NCI-H1048 (cell line): ENCODE data around the gene RBM38.

Experiments
- DNase-seq: peaks from one replicate; lab custom pipeline; 2025; lab: John Stamatoyannopoulos, UW

RBM38 gene

GRCh38 chr20:57374931-57375651 lies 16.1 kb upstream of the RBM38 start:
- DNase-seq, result no peak

GRCh38 chr20:57375652-57376230 lies 15.5 kb upstream of the RBM38 start:
- no peak for DNase-seq

- no peak for DNase-seq
Observed at GRCh38 chr20:57377350-57377749, 13.8 kb upstream of the RBM38 start.

DNA sequence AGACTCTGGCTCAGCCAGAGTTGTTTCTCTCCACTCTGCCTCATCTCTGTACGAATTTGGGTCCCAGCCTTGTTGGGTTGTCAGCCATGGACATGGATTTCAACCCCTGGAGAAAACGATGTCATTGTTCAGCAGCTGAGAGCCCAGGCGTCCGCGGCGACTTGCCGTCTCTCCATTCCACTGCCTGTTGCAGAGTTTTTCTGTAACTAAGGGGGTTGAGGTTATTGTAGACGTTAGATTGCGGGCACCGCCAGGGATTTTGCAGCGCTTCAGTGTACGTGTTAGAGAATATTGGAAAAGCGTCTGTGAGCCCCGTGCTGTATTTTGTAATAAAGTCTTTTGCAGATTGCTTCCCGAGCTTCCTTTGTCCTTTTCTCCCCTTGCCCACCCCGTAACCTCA lies 13.1 kb upstream of the RBM38 start:
- no peak for DNase-seq

GRCh38 chr20:57378646-57379262 lies 12.4 kb upstream of the RBM38 start:
- no peak for DNase-seq

GRCh38 chr20:57379263-57379647 lies 11.9 kb upstream of the RBM38 start:
- DNase-seq, result no peak

GRCh38 chr20:57380081-57380750 lies 11.0 kb upstream of the RBM38 start:
- DNase-seq, result no peak

GRCh38 chr20:57381596-57382503 lies 9.3 kb upstream of the RBM38 start:
- DNase-seq, result peak; percentile 54

GRCh38 chr20:57382516-57382915 lies 8.7 kb upstream of the RBM38 start:
- no peak for DNase-seq

- no peak for DNase-seq
Observed at GRCh38 chr20:57383447-57384347, 7.5 kb upstream of the RBM38 start.

GRCh38 chr20:57384486-57384885 lies 6.7 kb upstream of the RBM38 start:
- no peak for DNase-seq

GRCh38 chr20:57384953-57385761 lies 6.0 kb upstream of the RBM38 start:
- no peak for DNase-seq

GRCh38 chr20:57385940-57386339 lies 5.3 kb upstream of the RBM38 start:
- no peak for DNase-seq

DNA sequence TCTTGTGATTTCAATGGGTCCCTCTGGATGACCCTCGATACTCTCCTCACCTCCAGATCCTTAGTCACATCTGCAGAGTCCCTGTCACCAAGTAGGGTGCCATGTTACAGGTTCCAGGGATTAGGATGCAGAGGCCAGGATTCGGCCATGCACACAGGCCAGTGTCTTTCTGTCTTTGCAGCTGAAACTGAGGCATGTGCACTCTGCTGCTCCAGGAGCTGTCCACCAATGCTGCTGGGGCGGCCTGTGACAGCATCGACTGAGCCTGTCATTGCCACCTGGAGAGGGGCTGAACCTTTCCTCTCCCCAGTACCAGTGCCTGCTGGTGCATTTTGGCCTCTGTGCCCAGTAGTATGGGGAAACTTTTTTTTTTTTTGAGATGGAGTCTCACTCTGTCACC lies 4.4 kb upstream of the RBM38 start:
- DNase-seq, result no peak

DNA sequence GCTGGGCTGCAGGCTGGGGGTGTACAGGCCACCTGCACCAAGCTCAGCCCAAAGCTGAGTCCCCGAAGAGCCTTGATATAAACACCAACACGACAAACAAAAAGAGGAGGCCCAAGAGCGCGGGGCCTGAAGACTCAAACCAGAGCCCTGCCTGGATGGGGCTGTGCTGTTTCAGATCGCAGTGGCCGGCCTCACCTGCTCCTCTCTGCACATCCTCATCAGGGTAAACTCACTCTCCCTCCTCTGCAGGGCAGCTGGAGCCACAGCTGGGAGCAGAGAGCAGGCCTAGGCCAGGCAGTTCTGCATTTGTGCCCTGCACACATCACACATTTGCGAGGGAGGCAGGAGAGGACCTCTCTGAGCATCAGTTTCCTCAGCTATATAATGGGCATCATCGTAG lies 3.7 kb upstream of the RBM38 start:
- no peak for DNase-seq

DNA sequence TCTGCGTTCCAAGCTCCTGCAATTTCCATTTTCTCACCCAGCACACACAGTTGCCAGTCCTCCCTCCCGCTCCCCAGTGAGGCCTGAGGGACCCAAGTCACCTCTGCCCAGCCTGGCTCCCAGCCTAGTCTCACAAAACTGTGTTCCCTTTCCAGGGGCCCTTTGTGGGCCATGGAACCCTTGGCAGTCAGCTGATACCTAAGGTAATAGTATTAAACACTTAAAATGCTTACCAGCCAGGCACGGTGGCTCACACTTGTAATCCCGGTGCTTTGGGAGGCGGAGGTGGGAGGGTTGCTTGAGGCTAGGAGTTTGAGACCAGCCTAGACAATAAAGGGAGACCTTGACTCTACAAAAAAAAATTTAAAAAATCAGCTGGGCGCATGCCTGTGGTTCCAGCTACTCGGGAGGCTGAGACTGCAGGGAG lies 3.2 kb upstream of the RBM38 start:
- no peak for DNase-seq

- no peak for DNase-seq
Observed at GRCh38 chr20:57388953-57389694, 2.1 kb upstream of the RBM38 start.

GRCh38 chr20:57389695-57390603 lies 1.2 kb upstream of the RBM38 start:
- no peak for DNase-seq
